Muscle of leg (tissue), 11 donors: Measurements from ENCODE around the gene LDAH. TPM values are rescaled to one million over a fixed set of nuclear protein-coding genes. Genes with fewer than 3 reads are reported as not detected.

Experiments
- DNase-seq: peaks from one replicate; pipeline ENCODE4 v3.0.0; 2013
- H3K27ac ChIP-seq: one replicate; pipeline ENCODE4 v1.5.1; 2013; ENCODE audit warnings: mild to moderate bottlenecking, low read length, control low read depth
- H3K27me3 ChIP-seq: one replicate; pipeline ENCODE4 v1.6.1; 2013; ENCODE audit warnings: low read length; ENCODE audit not compliant: control insufficient read depth, insufficient read depth
- H3K36me3 ChIP-seq: one replicate; pipeline ENCODE4 v1.6.1; 2013; ENCODE audit warnings: low read length; ENCODE audit not compliant: control insufficient read depth, insufficient read depth
- H3K4me1 ChIP-seq: one replicate; pipeline ENCODE4 v1.6.1; 2013; ENCODE audit warnings: low read length; ENCODE audit not compliant: control insufficient read depth, insufficient read depth
- H3K4me3 ChIP-seq: one replicate; pipeline ENCODE4 v1.5.1; 2013; ENCODE audit warnings: low read length, control low read depth
- H3K9me3 ChIP-seq: replicated peaks from 2 replicates; pipeline ENCODE4 v1.6.1; 2013; ENCODE audit warnings: low read depth, low read length; ENCODE audit not compliant: control insufficient read depth
- WGBS: methylation state at CpG from one replicate; pipeline ENCODE4 v1.1.5; 2013; ENCODE audit warnings: missing lambda C conversion rate; ENCODE audit not compliant: insufficient coverage; 5-methylcytosine and 5-hydroxymethylcytosine counted together
- polyA plus RNA-seq, 8 donors: library from polyadenylated mRNA; unstranded; fragments of 120-200 nt; gene quantifications; one replicate each; pipeline versions ENCODE4 v1.2.1 to v1.2.3, GENCODE V29; 2013; ENCODE audit warnings: inconsistent platforms in 1 of 8, low replicate concordance in 1 of 8; ENCODE audit not compliant: insufficient read length in 8 of 8, insufficient read depth in 1 of 8
- total RNA-seq: library from RNA; stranded (reverse); fragments of 120-200 nt; gene quantifications from one replicate; pipeline ENCODE4 v1.2.4, GENCODE V29; 2013

LDAH gene
- total and polyA plus RNA-seq, 9 donors = 8.5 to 15.5 (median 10.9) TPM

DNA sequence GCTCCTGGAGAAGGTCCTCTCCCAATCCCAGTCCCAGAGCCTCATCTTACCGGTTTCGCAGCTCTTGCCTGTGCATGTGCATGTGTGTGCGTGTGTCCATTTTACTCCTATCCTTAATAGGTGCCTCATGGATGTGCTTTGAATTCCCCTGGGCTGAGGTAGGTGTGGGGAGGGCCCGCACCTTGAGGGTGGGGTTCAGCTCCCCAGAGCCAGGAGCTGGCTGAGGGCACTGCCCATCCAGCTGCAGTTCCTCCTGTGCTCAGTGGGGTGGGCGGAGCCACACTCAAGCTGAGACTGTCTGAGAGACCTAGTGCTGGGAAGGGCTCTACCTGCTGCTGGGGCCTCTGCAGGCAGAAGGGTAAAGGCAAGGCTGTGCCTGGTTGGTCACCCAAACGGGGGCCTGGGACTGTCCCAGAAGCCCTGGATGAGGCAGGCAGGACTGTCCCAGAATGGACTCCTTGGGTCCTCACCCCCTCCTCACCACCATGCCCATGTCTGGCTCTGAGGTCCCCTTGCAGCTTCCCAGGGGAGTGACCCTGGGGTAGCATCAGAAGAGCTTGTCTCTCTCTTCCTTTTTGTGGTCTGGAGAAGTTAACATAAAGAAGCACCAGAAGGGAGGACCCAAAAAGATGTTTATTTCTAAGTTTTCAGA, 147.1 kb downstream of the LDAH start:
- H3K36me3 ChIP-seq = peaks cover 2% of the 10 kb centered on the region
- H3K4me1 ChIP-seq = peaks cover 31% of the 10 kb centered on the region
- no peak for DNase-seq
- no peak overlapping the region for H3K27ac ChIP-seq
- peaks cover 40% of the 10 kb centered on the region for H3K27me3 ChIP-seq
- WGBS = 73% methylated on average over 2 of the region's 6 CpGs
- H3K4me3 ChIP-seq = no peak overlapping the region
- no peaks in the 10 kb centered on the region for H3K9me3 ChIP-seq

DNA sequence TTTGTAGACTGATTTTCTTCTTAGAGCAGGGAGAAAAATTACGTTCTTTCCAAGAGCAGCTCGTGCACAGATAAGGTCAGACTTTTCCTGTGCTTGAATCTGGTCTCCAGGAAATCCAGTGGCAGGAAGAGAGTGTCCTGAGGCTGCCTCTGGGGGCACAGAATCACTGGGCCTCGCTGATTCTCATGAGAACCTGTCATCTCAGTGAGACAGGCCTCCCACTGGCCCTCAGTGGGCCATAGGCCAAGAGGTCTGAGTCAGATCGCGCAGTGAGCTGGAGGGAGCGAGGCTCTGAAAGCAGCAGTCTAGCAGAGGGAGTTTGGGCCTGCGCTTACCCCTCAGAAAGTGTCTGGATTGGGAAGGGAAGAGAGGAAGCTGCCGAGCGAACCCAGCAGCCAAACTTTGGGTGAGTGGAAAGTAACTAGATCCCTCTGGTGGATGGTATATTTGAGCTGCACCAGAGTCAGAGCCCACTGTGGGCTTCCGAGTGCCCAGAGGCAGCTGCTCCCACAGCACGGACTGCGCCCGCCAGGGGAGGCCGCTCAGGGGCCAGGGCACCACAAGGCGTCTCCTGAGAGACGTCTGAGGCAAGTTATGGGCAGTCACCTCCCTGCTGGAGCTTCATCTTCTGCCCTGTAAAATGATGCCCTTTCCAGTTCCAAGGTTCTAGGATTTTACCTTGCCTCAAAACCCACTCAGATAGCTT, 147.8 kb downstream of the LDAH start:
- H3K4me1 ChIP-seq = peaks cover 28% of the 10 kb centered on the region
- no peak overlapping the region for H3K4me3 ChIP-seq
- no peaks in the 10 kb centered on the region for H3K9me3 ChIP-seq
- 32% methylated on average over 16 of the region's 16 CpGs for WGBS
- H3K27me3 ChIP-seq = peaks cover 47% of the 10 kb centered on the region
- H3K27ac ChIP-seq = peak overlapping the region; percentile 3
- no peaks in the 10 kb centered on the region for H3K36me3 ChIP-seq
- peak; percentile 57 for DNase-seq

DNA sequence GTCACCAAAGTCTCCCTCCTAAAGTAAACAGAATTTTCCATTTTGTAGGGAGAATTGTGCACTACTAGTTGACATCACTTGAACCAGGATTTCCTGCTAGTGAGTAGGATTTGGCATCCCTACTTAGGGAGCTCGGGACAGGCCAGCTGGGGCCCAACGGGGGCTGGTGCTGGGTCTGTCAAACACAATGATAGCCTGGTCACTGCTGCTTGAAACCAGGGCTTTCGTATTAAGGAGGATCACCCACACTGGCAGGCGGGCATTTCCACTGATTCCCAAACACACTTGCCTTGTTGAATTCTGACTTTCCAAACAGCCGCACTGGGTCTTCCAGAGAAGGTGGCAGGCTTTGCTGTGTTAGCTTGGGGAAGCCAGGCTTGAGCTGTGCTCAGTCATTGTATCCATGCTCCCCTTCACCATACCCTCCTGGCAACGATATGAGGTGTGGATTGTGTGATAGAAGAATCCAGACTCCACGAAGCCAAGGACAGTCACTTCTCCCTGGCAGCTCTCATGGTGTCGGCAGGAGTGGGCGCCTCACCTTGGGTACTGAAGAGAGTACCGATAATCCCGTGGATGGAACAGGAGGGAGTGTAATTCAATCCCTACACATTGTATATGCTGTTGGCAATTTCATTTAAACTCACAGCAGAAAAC, 148.5 kb downstream of the LDAH start:
- no peak overlapping the region for H3K27ac ChIP-seq
- no peak for DNase-seq
- H3K27me3 ChIP-seq = peaks cover 54% of the 10 kb centered on the region
- WGBS = 75% methylated on average over 2 of the region's 11 CpGs
- peaks cover 33% of the 10 kb centered on the region for H3K4me1 ChIP-seq
- H3K9me3 ChIP-seq = no peaks in the 10 kb centered on the region
- H3K4me3 ChIP-seq = no peak overlapping the region
- no peaks in the 10 kb centered on the region for H3K36me3 ChIP-seq

DNA sequence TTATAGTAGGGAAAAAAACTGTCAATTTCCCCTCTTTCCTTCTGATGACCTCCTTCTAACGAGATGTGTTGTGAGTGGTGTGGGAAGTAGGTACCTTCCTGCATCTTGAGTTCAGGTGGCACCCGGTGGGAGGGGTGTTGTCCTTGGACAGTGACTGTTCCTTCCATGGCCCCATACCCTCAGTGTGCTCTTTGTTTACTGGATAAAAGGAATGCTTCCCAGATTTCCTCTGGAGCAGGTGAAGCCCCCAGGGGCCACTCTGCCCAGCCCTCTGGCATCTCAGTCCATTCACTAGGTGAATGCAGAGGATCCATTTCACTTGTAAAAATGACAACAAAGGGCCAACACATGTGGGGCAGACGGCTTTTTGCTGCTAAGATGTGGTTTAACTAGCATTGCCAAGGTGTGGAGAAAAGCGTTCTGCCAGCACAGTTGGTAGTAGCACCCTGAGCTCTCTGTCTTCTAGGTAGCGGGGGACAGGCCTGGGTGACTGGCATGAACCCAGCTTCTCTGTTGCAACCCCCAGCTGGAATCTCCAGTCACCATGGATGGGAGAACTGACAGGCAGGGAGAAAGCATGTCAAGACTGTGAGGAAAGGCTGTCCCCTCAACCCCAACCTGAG, 149.1 kb downstream of the LDAH start:
- no peak overlapping the region for H3K4me3 ChIP-seq
- no peak for DNase-seq
- H3K27me3 ChIP-seq = peaks cover 60% of the 10 kb centered on the region
- H3K27ac ChIP-seq = no peak overlapping the region
- 100% methylated on average over 3 of the region's 5 CpGs for WGBS
- H3K9me3 ChIP-seq = no peaks in the 10 kb centered on the region
- H3K36me3 ChIP-seq = no peaks in the 10 kb centered on the region
- H3K4me1 ChIP-seq = peaks cover 37% of the 10 kb centered on the region

DNA sequence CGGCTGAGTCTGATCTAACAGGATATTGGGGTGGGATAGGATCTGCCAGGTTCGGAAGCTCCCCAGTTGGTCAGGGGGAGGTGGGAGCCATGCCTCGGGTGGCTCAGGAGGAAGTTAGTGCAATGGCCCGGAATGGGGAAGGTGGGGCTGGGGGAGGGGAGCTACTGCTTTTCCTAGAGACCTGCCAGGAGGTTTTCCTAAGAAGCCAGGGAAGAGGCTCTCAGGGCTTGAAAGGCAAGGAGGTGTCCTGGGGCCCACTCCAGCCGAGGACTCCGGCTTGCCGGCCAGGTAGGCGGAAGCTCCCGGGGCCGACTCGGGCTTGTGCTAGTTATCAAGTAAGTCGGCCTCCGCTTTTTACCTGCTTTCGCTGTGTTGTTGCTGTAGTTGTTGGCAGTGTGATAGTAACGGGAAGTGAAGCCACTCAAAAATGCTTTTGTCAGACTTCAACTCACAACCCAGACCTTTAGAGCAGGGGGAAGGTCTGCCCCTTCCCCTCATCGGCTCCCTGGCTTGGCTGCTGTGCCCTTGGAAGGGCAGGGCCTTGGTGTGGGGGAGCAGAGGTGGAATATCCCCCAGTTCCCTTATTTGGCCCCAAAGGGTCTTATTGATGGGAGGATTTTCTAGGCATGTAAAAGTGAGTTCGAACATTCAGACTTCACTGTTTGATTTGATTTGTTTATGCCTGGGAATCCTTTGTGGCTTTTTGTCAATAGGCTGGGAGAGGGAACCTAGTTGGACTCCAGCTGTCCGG, 150.5 kb downstream of the LDAH start:
- no peak for DNase-seq
- peaks cover 74% of the 10 kb centered on the region for H3K27me3 ChIP-seq
- H3K9me3 ChIP-seq = no peaks in the 10 kb centered on the region
- no peaks in the 10 kb centered on the region for H3K36me3 ChIP-seq
- no peak overlapping the region for H3K4me3 ChIP-seq
- peaks cover 42% of the 10 kb centered on the region for H3K4me1 ChIP-seq
- no peak overlapping the region for H3K27ac ChIP-seq
- WGBS = 21% methylated on average over 7 of the region's 18 CpGs

DNA sequence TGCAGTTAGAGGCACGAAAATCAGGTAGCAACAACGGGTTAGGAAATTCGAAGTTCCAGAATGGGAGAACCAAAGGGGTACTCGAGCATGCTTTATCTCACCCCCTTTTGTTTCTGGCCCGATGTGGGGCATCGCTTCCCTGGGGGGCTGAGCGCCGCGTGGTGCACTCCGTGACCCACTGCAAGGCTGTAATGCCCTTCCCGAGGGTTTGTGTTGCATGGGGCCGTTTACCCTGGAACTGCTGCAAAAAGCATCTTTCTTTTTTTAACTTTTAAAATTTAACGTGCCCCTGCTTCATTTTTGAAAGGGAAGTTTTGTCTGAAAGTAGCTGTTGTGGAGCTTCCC, 151.2 kb downstream of the LDAH start:
- Histone ChIP-seq H3K27me3 (peaks cover 77% of the 10 kb centered on the region), H3K4me1 (peaks cover 44% of the 10 kb centered on the region)
- WGBS = 33% methylated on average over 5 of the region's 13 CpGs

DNA sequence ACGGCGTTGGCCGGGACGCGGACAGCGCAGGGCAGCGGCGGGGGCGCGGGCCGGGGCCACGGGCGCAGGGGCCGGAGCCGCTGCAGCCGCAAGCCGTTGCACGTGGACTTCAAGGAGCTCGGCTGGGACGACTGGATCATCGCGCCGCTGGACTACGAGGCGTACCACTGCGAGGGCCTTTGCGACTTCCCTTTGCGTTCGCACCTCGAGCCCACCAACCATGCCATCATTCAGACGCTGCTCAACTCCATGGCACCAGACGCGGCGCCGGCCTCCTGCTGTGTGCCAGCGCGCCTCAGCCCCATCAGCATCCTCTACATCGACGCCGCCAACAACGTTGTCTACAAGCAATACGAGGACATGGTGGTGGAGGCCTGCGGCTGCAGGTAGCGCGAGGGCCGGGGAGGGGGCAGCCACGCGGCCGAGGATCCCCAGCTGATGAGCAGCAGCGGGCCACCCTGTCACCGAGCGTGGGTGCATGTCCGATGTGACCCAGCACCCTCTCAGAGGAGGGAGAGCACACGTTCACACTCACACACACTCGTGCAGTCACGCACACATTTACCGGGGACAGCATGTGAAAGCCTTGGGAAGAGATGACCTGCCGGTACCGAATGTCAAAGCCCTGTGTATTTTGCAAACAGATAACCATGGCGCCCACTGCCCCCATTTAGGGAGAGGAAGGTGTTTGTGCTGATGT, 151.7 kb downstream of the LDAH start:
- no peak overlapping the region for H3K27ac ChIP-seq
- no peaks in the 10 kb centered on the region for H3K9me3 ChIP-seq
- peaks cover 48% of the 10 kb centered on the region for H3K4me1 ChIP-seq
- H3K27me3 ChIP-seq = peaks cover 83% of the 10 kb centered on the region
- H3K36me3 ChIP-seq = no peaks in the 10 kb centered on the region
- no peak overlapping the region for H3K4me3 ChIP-seq
- 17% methylated on average over 52 of the region's 60 CpGs for WGBS
- no peak for DNase-seq

More for the DNA sequence above, 151.2 kb downstream of the LDAH start:
- Histone ChIP-seq H3K4me3 (no peak overlapping the region), H3K9me3 (no peaks in the 10 kb centered on the region), H3K36me3 (no peaks in the 10 kb centered on the region), H3K27ac (no peak overlapping the region)
- no peak for DNase-seq

DNA sequence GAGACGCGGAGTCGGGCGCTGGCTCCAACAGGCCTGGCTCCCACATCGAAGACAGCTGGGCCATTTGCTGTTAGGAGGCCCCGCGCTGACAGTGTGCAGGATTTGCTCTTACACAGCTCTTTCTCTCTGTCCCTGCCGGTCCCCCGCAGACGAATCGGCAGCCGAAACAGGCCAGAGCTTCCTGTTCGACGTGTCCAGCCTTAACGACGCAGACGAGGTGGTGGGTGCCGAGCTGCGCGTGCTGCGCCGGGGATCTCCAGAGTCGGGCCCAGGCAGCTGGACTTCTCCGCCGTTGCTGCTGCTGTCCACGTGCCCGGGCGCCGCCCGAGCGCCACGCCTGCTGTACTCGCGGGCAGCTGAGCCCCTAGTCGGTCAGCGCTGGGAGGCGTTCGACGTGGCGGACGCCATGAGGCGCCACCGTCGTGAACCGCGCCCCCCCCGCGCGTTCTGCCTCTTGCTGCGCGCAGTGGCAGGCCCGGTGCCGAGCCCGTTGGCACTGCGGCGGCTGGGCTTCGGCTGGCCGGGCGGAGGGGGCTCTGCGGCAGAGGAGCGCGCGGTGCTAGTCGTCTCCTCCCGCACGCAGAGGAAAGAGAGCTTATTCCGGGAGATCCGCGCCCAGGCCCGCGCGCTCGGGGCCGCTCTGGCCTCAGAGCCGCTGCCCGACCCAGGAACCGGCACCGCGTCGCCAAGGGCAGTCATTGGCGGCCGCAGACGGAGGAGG, 152.4 kb downstream of the LDAH start:
- Histone ChIP-seq H3K27me3 (peaks cover 90% of the 10 kb centered on the region), H3K9me3 (no peaks in the 10 kb centered on the region), H3K27ac (no peak overlapping the region), H3K4me1 (peaks cover 48% of the 10 kb centered on the region), H3K4me3 (no peak overlapping the region), H3K36me3 (no peaks in the 10 kb centered on the region)
- 12% methylated on average over 83 of the region's 83 CpGs for WGBS
- DNase-seq = no peak
